Stimulated activated CD4-positive, alpha-beta T cell treated with anti-CD3 and anti-CD28 coated beads, Interleukin-1b, Interleukin-23, amount 100 ng/mL, for 24 hours (primary cell): Measurements from ENCODE around the gene PRRX1.

Source experiments
- DNase-seq, 4 experiments: peaks; one replicate each; pipeline ENCODE4 v3.0.0-alpha.2; 2020; ENCODE audit warnings: low read depth in 4 of 4, low spot score in 1 of 4

Gene PRRX1

DNA sequence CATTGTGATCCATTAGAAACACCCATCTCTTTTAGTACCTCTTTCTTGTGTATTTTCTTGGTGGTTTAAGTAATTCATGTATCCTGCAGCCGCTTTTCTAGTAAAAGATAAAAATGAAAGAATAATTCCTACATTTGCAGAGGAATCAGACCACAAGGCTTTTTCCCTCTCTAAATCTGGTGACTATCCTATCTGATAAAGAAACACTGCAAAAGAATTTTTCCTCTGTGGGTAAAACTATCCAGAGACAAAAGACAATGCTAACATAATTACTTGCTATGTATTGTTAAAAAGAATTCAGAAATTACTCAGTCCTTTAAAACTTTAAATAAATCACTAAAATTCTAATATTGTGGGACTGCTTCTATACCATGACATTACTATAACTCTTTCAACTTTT, 51.0 kb downstream of the PRRX1 start:
- no peak for DNase-seq

DNA sequence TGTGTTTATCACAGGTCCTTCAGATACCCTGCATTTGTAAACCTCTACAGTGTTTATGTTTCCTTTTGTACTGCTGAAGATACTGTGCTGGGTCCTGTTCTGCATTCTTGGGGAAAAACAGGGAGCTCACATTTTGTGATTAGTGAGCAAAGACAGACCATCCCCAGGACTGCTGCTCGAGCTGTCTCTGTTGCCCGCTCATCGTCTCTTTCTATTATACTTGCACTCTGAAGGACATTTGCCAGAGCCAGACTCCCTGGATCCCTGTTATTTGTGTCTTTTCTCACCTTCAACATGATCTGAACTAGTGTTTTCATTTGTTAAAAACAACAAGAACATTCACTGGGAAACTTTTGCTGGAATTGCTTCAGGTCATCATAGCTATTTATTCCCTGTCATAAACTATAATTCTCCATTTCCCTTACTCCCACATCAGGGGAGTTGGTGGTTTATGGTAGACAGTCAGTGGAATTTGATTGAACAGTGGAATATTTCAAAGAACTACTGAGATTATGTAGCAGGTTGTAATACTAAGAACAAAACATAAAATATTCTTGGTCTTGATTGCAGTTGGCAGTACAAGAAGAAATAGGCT, 53.0 kb downstream of the PRRX1 start:
- DNase-seq: no peak

DNA sequence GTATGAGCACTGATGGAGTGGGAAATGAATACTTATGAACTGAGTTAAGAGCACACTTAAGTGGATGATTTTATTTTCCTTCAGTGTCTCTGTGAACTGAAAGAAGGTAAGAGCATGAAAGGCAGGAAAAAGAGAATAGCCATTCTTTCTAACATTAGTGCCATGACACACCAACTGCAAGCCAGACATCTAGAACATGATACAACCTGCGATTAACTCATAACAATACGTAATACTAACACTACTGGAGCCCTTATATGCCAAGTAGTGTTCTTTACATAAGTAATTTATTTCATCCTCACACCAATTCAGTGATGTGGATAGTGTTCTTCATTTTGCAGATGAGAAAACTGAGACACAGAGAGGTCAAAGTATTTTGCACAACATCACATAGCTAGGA, 56.7 kb downstream of the PRRX1 start:
- DNase-seq: no peak

DNA sequence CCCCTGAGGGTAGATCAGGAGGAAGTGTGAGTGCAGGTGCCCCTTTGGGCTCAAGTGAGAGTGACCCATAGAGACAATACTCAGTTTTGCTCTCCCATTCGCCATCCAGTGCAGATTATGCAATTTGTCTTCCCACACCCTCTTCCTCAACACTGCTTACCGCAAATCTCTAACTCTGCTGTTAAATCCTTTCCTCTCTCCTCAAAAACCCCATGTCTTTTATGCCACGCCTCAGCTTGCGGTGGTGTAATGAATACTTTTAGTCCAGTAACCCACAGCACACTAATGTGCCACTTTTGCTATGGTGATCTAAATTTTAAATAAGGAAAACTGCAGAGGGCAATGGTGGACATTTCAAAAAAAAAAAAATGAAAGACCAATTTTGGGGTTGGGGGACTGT, 57.7 kb downstream of the PRRX1 start:
- no peak for DNase-seq

DNA sequence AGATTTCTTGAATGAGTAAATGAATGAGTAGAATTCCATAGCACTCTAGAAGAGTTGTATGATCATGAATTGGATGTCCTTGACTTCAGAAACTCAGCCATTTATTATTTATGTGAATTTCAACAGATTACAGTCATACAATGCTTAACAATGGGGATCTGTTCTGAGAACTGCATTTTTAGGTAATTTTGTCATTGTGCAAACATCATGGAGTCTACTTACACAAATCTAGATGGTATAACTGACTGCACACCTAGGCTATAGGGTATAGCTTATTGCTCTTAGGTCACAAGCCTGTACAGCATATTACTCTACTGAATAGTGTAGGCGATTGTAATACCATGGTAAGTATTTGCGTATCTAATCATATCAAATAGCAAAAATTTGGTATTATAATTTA, 59.6 kb downstream of the PRRX1 start:
- DNase-seq: no peak

DNA sequence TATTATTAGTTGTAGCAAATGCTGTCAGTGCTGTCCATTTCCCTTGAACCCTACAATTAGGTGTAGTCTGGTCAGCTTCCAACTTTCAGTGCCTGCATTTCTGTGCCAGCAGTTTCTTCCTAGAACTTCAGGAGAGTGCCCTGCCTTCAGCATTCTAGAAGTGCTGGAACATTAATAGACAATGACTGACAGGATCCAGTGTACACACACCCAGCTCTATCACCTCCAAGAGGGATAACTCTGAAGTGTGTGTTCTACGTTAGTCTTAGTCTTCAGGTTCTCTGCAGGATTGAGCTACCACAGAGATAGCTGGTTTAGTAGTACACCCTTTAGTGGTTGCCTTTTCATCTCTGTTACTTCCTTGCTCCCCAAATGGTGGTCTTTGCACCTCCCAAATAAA, 61.4 kb downstream of the PRRX1 start:
- DNase-seq: no peak

DNA sequence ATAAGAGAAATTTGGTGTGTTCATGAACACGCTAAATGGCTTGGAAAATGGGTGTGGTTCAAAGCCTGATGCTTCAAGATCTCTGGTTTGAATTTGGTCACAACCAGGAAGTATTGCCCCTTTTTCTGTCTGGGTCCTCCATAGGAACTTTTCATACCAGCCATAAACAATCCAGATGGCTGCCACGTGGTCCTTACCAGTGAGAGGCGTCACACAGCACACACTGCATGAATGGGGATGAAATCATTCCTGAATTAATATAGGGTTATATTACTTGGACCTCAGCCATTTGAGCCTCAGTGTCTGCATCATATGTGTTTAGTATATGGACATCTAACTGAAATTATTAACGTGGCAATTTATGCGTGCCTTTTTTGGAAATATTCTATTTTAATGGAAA, 64.0 kb downstream of the PRRX1 start:
- DNase-seq: no peak

DNA sequence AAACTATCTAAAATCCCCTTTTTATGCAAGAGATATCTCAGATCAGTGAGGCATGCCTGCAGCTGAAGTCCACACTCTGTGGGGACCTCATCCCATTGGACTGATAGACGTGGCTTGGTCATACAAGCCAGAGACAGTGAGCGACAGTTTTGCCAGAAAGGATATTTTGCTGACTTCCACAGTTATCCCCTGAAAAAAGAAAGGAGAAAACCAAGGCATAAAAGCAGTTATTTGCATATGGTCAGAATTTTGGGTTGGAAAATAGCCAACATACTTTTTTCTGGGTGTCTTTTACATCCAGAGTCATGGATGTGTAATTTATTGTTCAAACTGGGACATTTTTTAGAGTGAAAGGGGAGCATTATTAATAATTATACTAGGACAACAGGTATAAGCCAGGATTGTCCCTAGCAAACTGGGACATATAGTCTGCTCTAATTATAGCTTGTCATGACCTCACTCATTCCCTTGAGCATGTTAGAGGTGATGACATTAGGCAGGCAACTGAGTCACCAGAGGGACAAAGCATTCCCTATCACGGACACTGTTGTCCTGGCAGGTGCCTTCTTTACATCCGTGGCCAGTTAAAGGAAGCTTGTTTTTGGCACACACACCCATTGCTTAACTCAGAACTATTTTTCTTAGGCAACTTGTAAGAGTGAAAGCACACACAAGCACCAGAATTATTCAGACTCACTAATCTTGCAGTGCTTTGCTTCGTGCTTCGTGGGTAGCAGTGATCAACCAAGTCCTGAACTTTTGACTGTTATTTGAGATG, 65.5 kb downstream of the PRRX1 start:
- DNase-seq: no peak

DNA sequence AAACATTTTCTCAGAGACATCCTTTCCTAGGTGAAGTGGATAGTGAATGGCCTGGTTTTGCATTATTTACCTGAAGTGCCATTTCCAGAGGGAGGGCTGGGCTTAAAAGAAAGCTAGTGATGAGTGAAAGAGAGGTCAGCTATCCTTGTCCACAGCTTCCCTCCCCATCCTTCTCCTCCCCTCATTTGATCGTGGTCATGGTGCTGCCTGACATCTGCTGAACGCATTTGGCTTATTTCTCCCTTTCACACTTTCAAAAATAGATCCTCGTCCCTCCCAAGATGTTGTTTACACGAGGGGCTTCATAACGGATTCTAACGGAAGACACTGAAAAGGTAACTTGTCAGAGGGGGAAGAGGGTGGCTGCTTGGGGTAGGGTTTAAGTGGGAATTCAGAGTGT, 66.1 kb downstream of the PRRX1 start:
- no peak for DNase-seq

DNA sequence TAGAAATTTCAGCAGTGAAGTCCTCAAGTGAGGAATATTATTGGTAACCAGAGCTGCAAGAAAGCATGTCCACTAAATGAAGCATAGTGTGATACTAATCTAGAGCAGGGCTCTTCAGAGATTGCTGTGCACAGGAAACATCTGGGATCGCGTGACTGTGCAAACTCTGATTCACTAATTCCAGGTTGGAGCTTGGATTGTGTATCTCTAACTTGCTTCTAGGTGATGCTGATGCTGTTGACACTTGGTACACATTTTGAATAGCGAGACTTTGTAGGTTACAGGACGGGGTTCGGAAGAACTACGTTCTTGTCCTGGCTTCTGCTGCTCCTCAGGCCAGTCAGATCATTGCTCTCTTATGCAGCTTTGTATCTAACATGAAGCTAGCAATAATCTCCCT, 66.5 kb downstream of the PRRX1 start:
- no peak for DNase-seq

DNA sequence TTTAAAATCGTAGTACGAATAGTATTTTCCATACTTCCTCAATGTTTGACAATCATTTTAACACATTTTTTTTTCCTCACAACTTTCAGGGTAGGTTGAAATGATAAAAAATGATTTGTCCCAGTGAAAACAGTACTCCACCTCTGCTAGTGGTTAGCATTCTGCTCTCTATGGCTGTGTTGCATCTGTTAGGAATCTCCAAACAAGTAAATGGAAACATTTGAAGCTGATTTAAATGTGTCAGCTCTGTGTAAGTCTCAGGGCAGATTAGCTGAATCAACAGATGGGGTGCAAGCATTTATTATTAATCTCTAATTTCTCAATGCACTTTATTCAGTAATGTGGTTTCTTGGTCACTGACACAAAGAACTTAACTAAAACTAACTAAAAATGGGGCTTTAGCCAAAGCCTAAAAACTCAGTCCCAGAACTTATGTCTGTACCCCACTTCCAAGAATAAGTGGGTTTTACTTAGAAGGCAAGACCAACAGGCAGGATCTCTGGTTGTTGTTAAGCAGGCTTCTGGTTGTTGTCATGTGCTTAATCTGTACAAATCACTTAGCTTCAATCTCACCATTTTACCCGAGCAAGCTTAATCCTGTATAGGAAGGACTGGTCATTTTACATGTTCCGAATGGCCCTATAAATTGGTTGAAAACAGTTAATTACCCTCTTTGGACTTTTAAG, 67.8 kb downstream of the PRRX1 start:
- no peak for DNase-seq

DNA sequence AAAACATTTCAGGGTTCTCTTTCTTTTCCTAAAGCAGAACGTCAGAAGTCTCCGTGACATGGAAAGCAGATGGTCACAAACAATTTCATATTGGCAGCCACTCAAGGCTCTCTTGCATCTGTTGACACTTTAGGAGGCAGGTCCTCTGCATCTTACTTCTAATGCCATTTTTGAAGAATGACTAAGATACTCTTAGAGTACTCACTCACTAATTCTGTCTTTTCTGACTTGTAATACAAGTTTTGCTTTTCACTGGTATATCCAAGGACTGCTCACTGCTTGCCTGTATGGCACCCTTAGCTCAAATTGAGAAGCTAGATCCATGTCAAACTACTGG, 68.3 kb downstream of the PRRX1 start:
- DNase-seq: no peak

DNA sequence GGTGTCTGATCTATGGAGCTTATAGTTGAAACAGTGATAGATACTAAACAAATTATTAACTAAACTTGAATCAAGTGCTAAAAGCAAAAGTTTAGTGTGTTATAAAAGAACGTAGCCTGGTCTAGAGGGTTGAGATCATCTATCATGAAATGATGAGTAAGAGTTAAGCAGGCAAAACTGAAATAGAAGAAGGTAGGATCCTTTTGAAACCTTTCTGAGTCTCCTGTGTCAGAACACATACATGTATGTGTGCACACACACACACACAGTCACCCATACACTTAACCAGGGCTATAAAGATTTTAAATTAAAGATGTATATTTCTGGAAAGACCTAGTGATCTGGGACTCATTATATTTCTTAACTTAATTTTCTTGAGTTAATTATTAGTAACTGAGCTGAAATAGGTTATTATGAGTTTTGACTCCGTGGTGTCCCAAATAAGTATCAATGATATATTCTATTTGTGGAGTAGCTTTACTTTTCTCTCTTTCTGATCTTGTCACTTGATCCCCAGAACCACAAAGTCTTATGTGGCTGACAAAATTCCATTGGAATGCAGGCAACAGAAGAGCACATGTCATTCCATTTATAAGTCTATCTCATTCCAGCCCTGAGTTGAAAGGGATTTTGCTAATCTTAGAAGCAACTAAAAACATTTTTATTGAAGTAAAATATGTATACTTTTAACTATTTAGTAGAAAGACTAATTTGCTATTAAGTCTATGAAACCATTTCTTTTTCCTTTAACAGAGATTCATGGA, 70.7 kb downstream of the PRRX1 start:
- no peak for DNase-seq

DNA sequence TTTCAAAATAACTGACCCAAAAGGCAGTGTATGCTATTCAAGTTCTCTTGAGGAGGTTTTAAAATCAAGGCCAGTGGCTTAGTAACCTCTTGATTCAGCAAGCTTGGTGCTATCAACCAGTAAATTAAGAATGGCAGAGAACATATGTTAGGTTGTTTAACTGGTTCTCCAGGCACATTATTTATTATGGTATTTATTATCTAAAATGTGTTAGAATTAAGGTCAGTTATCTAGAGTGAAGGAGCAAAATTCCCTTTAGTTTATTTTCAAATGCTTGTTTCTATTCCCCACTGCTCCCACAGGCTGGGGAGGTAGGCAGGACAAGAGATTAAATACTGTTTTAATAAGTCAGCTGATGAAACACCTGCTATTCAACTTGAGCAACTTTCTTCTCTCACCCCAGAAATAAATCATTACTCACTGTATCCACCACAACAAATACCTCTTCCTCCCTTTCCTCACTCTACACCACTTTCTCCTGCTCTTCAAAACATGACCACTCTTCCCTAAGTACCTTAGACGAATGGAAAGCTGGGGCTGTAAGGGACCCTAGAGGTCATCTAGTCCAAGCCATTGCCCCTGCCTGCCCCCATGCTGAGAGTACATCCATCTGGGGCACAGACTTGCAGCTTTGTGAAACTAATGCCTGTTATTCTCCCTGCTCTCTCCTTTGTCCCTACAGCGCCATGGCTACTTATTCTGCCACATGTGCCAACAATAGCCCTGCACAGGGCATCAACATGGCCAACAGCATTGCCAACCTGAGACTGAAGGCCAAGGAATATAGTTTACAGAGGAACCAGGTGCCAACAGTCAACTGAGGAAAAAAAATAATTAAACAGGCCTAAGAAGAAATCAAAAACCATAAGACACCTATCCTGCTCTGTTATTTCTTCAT, 71.7 kb downstream of the PRRX1 start:
- no peak for DNase-seq

DNA sequence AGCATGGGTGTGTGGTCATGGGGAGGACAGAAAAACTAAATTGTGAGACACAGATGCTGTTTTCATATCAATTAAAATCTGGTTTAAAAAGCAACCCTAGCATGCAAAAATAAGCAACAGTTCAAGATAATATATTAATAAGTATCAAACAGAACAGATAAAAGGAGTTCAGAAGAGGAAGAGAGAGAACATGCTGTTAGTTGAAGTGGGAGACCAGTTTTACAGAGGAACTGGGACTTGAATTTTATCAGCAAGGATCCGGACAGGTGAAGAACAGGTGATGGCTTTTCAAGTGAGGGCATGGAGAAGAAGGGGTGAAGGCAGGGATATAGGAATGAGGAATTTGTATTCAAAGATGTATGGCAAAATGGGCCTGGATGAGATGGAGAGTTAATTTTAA, 75.9 kb downstream of the PRRX1 start:
- DNase-seq: no peak

DNA sequence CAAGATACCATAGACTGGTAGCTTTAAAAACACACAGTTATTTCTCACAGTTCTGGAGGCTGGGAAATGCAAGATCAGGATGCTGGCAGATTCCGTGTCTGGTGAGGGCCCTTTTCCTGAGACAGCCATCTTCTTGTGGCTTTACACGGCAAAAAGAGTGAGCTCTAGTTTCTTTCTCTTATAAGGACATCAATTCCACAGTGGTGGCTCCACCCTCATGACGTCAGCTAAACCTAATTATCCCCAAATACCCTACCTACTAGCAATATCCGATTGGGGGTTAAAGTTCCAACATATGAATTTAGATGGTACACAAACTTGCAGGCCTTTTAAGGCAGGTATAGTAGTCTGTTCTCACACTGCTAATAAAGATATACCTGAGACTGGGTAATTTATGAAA, 77.7 kb downstream of the PRRX1 start:
- no peak for DNase-seq

DNA sequence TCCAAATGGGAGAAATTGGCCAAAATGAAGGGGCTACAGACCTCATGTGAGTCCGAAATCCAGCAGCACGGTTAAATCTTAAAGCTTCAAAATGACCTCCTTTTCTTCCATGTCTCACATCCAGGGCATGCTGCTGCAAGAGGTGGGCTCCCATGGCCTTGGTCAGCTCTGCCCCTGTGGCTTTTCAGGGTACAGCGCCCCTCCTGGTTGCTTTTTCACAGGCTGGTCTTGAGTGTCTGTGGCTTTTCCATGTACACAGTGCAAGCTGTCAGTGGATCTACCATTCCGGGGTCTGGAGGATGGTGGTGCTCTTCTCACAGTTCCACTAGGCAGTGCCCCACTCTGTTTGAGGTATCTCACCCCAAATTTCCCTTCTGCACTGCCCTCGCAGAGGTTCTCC, 78.7 kb downstream of the PRRX1 start:
- no peak for DNase-seq

DNA sequence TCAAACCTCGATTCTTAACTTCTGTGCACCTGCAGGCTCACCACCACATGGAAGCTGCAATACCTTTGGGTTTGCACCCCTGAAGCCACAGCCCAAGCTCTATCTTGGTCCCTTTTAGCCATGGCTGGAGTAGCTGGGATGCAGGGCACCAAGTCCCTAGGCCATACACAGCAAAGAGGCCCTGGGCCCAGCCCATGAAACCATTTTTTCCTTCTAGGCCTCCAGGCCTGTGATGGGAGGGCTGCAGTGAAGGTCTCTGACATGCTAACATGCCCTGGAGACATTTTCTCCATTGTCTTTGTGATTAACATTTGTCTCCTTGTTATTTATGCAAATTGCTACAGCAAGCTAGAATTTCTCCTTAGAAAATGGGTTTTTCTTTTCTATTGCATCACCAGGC, 79.2 kb downstream of the PRRX1 start:
- DNase-seq: no peak

DNA sequence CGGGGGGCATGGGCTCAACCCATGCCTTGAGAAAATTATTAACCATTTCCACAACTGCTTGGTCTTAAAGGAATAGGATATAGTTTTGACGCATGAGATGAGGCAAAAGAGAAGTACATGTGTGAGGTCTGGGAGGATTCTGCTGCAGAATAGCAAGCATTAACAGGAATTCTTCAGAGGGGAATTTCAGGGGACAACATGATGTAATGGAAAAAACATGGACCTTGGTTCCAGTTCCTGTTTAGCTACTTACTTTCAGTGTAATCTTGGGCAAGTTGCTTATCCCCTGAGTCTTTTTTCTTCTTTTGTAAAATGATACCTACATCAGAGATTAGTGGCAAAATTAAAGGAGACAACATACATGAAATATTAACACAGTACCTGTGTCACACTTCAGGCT, 85.6 kb downstream of the PRRX1 start:
- no peak for DNase-seq

DNA sequence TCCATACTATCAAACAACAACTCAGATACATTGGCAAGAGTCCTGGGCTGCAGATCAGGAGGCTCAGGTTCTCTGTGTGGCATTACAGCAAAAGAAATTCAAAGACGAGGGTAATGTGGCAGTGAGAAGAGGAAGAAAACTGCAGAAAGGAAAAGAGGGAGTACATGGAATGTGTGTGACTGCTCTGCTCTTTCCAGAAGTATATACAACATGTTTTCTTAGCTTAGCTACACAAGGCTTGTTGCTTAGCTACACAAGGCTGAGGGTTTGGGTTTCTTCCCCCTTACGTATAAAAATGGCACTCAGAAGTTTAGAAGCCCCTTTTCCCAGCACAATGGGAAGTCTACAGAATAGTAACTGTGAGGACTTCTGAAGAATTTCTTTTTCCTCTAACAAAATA, 86.0 kb downstream of the PRRX1 start:
- no peak for DNase-seq

DNA sequence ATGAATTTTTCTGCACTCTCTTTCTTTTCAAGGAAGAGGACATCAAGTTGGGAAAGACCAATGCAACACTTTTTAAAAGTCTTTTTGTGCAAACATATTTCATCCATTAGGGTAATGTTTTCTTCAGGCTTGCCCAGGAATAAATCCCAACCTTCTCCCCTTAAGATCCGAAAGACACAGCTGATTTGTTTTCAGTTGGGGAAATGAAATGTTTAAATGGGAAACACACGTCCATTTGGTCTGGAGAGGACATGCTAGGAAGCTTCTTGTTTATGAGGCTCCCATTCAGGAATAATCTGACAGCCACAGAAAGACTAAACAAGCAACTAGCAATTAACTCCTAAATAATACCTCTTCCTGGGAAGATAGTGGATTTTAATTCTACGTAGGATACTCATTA, 91.9 kb downstream of the PRRX1 start:
- DNase-seq: no peak
